Stimulated activated CD8-positive, alpha-beta memory T cell treated with anti-CD3 and anti-CD28 coated beads, Interleukin-15, amount 100 ng/mL, for 4 hours (primary cell): ENCODE measurements around the gene ITPA.
A peak's percentile ranks its signal among the peaks of the same experiment; 100 is the strongest.
"Not testable (repeated sequence)": the region's sequence is repeated elsewhere in the genome, so short reads cannot be mapped to it uniquely, and the experiment has no call there.

ENCODE experiments used
- DNase-seq, 2 donors: peaks; one replicate each; pipeline ENCODE4 v3.0.0-alpha.2; 2020; ENCODE audit warnings: low read depth in 2 of 2

Gene ITPA

DNA sequence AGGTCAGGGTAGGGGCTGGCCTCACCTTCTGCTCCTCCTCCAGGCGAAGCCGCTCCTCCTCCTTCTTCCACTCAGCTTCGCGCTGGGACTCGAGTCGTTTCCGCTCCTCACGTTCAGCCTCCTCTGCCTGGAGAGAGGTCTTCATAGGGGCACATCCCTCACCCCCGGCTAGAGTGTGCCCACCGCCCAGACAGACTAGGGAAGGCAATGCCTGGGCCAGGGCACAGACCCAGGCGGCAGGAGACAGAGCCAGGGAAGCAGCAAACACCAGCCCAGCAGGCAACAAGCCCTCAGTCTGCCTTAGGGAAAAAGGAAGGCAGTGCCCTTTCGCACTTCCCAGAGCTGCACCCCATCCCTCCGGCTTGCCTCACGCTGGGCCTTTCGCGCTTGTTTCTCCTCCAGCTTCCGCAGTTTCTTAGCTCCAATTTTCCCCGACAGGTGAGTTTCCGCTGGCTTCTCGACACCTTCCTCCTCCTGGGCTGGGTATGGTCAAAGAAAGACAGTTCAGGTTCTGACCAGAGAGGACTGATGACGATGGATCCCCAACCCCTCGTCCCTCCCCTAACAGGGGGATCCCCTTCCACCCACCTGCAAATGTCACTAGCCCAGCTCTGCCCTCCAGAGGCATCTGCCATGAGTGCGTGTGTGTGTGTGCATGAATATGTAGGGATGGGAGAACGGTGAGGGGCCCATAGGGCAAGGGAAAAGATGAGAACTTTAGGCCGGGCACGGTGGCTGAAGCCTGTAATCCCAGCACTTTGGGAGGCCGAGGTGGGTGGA, 9.1 kb upstream of the ITPA start:
- no peak for DNase-seq

DNA sequence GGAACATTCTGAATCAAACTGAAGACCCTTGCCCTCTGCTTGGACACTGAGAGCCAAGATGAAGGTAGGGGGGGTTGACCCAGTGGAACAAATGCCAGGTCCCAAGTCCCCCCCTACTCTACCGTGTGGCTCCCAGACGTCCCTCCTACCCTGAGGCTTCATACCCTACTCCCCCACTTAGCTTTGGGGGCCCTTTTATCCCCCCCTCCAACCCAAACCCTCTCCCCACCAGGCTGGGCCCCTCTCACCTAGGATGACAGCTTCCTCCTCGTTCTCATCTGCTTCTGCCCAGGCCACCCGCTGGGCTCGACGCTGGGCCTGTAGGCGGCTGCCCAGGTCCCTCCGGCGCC, 6.4 kb upstream of the ITPA start:
- DNase-seq = no peak

DNA sequence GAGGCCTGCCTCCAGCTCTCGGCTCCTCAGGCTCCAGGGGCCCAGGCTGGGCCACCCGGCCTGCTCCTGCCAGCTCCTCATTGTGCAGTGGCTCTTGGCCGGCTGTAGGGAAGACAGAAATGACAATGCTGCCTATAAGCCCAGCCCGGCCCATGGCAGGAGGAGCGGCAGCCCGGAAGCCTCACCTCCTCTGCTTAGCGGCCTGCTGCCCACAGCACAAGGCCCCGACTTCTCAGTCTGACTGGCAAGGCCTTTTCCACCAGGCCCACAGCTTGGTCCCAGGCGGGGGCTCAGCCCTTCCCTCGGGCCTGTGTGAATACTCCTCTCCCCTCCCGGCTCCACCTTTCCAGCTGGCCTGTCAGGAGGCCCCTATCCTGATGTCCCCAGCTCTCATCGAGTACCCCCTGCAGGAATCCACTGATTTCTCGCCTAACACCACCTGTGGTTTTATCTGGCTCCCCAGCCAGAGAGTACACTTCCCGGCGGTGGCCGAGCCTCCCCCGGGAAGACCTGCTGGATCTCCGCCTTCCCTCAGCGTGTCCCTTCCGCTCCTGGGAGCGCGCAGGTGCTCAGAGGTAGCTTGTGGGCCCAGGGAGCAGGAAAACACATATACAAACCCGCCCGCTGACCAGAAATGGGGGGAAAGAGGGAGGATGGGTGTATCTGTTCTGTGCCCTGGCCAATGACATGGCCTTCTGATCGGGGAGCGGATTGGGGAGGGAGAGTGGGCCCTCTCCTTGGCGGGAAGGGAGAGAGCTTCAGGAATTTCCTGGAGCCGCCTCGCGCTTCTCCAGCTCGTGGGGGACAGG, 5.8 kb upstream of the ITPA start:
- DNase-seq = no peak

GRCh38 chr20:3204124-3204794, 5.0 kb upstream of the ITPA start, which contains the start of gene DDRGK1:
Gene DDRGK1 (minus strand): TSS chr20:3204682. CDS start chr20:3204627, 55 bp downstream.
- DNase-seq = peak; percentile 76 to 82

- no peak for DNase-seq
Measured at GRCh38 chr20:3208786-3209256, 477 bp upstream of the ITPA start.

- no peak for DNase-seq
Measured at GRCh38 chr20:3209946-3210317, 634 bp downstream of the ITPA start.

- DNase-seq = no peak
Measured at GRCh38 chr20:3210346-3210745, 1.0 kb downstream of the ITPA start.

DNA sequence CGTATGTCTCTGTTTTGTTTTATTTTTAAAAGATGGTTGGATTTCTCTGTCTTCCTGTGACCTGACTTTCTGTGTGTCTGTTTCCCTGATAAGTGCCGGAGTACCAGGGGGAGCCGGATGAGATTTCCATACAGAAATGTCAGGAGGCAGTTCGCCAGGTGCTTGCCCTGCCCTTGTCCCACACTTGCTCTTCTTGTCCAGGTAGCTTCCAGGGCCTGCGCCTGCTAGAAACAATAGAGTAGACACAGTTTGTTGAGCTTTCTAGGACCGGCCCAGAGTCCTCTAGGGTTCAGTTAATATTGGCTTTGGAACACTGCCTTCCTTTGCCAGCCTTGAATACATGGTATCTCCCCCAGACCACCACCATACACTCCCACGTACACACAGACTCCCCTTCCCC, 3.9 kb downstream of the ITPA start:
- DNase-seq = no peak

GRCh38 chr20:3215359-3215917, 6.1 kb downstream of the ITPA start:
- not testable (repeated sequence) for DNase-seq

- DNase-seq = peak in 1 of 2 donors; percentile 33
Measured at GRCh38 chr20:3218307-3218988, 9.2 kb downstream of the ITPA start.

- no peak for DNase-seq
Measured at GRCh38 chr20:3221398-3222226, 12.3 kb downstream of the ITPA start.

DNA sequence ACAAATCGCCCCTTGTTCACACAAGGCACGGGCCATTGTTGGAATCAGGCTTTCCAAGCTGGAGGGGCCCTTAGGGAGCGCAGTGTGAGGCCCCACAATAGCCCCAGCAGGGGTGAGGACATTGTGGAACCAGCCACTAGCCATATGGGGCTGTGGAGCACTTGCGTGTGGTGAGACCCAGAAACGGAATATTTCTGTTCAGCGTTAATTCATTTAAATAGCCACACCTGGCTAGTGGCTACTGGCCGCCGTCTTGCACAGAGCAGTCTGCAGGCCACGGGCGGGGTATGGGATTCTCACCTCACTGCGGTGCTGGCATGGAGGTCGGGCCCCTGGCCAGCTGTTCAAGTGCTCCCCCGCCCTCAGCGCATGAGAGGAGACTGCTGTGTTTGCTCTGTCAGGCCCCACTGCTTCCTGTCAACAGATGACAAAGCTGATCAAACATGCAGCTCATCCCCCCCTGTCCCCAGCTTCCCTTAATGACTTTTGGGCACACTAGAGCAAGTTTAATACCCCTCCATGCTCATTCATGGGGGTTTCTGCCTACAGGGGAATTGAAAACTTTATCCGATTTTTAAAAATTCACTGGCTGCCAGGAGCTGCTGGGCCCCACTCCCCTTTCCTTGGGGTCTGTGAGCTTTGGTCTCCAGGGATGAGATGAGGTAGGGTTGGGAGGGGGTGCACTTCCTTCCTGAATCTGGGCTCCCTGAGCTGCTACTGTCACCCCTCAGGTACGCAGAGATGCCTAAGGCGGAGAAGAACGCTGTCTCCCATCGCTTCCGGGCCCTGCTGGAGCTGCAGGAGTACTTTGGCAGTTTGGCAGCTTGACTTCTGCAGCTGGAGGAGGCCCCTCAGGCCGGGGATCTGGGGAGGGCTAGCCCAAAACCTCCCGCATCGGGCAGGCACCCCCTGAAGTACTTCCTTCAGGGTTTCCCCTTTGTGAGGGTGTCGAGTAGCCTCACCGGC, 13.6 kb downstream of the ITPA start:
- DNase-seq = no peak

DNA sequence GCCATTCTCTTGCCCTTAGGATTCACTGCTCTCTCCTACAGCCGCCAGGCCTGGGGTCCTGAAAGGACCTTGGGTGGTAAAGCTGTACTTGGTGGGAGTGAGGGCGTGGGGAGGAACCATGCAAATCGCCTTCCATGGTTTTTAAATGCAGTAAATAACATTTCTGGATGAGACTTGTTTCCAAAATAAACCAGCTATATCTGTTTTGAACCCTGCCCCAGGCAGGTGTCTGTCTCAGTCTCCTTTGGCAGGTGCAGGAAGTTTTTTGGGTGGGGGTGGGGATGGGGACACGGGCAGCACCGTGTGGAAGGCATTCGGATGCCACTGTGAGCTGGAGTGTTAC, 14.3 kb downstream of the ITPA start:
- DNase-seq = no peak

DNA sequence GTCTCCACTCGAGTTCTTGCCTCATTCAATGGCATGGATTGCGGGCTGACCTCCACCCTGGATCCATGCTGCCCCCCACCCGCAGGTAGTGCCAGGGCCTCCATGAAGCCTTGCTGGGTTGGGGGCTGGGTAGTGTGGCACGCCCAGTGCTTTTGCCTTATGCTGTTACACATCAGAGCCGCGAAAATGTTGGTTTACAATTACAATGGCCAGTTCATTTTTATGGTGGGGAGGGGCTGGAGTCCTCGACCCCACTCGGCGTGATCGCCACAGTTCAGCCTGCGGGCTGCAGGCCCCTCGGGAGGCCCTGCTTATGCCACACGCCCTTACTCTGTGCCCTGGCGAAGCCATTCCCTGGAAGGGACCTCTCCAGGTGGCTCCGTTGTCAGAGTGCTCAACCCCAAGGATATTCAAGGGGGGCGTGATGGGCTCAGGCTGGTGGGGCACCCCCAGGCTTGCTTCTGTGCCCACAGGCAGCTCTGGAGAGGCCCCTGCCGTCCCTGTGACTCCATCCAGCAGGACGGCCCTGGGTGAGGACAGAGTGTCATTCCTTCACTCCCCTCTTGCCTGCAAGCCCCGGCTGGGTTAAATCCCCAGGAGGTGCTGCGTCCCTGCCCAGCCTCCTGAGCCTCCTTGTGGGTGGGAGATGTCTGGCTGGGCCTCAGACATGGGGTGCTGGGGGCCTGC, 14.8 kb downstream of the ITPA start:
- DNase-seq = no peak

DNA sequence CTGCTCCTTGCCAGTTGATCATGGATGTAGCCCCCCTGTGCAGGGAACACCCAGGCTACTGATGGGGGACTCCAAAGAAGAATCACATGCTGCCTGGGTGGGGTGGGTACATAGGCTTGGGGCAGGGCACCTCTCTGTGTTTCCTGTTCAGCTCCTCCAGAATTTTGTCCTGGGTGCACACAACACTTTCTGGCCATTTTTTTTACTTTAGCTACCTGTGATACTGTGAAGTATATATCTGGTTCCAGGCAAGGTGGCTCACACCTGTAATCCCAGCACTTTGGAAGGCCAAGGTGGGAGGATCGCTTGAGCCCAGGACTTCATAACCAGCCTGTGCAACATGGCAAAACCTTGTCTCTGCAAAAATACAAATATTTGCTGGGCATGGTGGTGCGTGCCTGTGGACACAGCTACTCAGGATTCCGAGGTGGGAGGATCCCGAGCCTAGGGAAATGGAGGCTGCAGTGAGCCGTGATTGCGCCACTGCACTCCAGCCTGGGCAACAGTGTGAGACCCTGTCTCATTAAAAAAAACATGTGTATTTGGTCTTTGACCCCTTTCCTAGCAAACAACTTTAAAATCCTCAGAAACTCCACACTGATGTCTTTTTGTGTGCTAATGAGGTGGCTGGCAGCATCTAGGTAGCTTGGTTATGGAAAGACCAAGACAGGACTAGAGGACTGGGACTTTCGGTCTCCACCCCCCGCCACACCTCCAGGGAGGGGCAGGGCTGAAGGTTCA, 15.6 kb downstream of the ITPA start:
- no peak for DNase-seq

- no peak for DNase-seq
Measured at GRCh38 chr20:3226093-3226492, 16.8 kb downstream of the ITPA start.

- no peak for DNase-seq
Measured at GRCh38 chr20:3226864-3227263, 17.6 kb downstream of the ITPA start.

- no peak for DNase-seq
Measured at GRCh38 chr20:3227506-3227905, 18.2 kb downstream of the ITPA start.
